ENCODE data around the gene SLC9A5.

Gene SLC9A5

DNA sequence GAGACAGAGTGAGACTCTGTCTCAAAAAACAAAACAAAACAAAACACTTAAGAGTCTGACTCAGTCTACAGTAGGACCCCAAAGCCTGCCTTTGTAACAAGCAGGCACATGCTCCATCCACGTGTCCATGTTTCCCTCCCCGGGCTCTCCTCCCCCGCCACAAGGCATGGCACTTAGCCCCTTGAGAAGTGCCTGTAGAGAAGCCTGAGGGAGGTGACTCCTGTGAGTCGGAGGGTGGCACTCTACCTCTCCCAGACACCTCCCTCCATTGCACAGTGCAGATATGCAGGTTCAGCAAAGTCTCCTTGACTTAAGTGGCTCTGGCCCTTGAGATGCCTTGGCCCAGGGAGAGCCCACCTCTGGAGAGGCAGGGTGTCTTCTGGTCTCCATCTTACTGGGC, 8.3 kb upstream of the SLC9A5 start:
- DNase-seq (ENCODE audit: insufficient read length, low spot score) (no peak), FAIRE-seq (no peak)
- TF ChIP-seq POLR2A (IDR thresholded peaks at IDR 0.05; ENCODE audit: low read depth, low read length), result no peak

- DNase-seq (ENCODE audit: insufficient read length, low spot score), result peak; percentile 77
- no peak for FAIRE-seq
- 0 out of 2 replicates have a peak, but pooled peaks have one; percentile 21 for TF ChIP-seq POLR2A (IDR thresholded peaks at IDR 0.05; ENCODE audit: low read depth, low read length)
These were observed 7.5 kb upstream of the SLC9A5 start for GRCh38 chr16:67241008-67241900.

- FAIRE-seq, result no peak
- DNase-seq (ENCODE audit: insufficient read length, low spot score), result no peak
- no peak for TF ChIP-seq POLR2A (IDR thresholded peaks at IDR 0.05; ENCODE audit: low read depth, low read length)
These were observed 6.5 kb upstream of the SLC9A5 start for GRCh38 chr16:67242138-67242730.

DNA sequence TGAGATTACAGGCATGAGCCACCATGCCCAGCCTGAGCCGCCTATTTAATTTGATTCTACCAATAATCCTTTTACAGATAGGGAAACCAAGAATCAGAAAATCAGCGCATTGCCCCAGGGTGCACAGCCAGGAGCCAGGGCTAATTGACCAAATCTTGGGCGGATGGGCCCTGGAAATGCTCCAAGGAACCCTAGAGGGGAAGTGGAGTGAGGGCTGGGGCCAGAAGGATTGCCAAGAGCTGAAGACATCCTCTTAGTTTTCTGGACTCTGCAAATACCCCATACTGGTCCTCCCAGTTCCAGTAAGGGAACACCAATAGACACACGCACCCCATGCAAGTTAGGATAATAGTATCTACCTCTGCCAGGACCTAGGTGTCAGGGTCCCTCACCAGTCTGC, 5.3 kb upstream of the SLC9A5 start:
- FAIRE-seq, result no peak
- DNase-seq (ENCODE audit: insufficient read length, low spot score), result no peak
- TF ChIP-seq POLR2A (IDR thresholded peaks at IDR 0.05; ENCODE audit: low read depth, low read length), result no peak

DNA sequence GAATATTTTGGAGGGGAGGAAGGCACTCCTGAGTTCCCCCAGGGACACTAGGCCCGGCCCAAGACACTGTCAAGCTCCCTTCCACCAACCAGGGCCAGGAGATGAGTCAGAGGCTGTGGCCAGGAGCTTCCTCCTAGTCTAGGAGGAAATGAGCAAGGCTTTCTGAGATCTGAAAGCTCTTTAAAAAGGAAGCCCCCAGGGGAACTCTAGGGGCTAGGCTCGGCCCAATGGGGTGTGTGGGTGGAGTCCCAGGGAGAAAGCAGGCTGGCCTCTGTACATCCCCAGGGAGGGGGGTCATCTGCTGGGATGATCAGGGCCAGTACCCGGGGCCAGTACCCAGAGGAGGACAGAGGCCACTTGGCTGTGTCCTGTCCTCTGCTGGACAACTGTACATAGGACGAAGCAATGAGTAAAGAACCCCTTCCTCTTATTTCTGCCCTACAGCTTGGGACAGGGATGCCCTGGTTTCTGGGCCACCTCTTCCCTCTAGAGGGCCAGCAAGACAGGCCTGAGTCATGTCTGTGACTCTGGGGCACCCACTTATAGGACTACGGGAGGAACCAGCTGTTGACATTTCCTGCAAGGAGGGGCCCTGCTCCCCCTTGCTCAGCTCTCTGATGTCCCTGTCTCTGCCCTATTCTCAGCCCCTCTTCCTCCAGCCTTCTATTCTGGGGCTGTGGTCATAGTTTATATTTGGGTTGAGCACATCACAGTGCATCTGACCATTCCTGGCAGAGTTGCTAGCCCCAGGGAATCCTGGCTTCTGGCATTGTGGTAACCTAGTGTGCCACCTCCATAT, 4.2 kb upstream of the SLC9A5 start:
- FAIRE-seq, result no peak
- TF ChIP-seq POLR2A (IDR thresholded peaks at IDR 0.05; ENCODE audit: low read depth, low read length), result 0 out of 2 replicates have a peak, but pooled peaks have one; percentile 29
- peak; percentile 78 for DNase-seq (ENCODE audit: insufficient read length, low spot score)

DNA sequence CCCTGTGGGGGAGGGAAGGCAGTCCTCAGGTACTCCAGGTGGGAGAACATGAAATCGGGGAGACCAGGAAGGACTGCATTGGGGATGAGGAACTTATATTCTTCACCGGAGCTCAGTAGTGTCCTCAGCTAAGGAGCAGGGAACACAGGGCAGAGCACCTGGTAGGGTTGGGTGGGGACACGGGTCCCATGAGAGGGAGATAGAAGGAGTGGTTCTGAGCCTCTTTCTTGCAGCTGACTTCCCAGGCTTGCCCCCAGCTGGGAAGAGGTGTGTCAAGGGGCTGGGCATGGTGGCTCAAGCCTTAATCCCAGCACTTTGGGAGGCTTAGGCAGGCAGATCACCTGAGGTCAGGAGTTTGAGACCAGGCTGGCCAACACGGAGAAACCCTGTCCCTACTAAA, 3.6 kb upstream of the SLC9A5 start:
- no peak for TF ChIP-seq POLR2A (IDR thresholded peaks at IDR 0.05; ENCODE audit: low read depth, low read length)
- DNase-seq (ENCODE audit: insufficient read length, low spot score) (no peak), FAIRE-seq (no peak)

DNA sequence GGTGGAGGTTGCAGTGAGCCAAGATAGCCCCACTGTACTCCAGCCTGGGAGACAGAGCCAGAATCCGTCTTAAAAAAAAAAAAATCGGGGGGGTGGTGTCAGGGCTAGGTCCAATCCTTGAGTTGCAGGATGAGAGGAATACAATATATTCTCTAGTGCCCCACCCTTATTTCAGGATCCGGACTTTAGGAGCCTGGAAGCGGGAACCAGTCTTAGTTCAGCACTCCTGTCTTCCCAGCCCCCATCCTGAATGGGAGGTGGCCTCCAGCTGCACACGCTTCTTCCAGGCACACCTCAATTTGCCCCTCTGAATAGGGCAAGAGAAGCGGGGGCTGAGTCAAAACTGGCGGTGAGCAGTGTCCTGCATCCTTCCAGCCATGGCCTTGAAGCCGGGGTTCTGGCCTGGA, 3.1 kb upstream of the SLC9A5 start:
- no peak for DNase-seq (ENCODE audit: insufficient read length, low spot score)
- no peak for FAIRE-seq
- TF ChIP-seq POLR2A (IDR thresholded peaks at IDR 0.05; ENCODE audit: low read depth, low read length), result no peak

DNA sequence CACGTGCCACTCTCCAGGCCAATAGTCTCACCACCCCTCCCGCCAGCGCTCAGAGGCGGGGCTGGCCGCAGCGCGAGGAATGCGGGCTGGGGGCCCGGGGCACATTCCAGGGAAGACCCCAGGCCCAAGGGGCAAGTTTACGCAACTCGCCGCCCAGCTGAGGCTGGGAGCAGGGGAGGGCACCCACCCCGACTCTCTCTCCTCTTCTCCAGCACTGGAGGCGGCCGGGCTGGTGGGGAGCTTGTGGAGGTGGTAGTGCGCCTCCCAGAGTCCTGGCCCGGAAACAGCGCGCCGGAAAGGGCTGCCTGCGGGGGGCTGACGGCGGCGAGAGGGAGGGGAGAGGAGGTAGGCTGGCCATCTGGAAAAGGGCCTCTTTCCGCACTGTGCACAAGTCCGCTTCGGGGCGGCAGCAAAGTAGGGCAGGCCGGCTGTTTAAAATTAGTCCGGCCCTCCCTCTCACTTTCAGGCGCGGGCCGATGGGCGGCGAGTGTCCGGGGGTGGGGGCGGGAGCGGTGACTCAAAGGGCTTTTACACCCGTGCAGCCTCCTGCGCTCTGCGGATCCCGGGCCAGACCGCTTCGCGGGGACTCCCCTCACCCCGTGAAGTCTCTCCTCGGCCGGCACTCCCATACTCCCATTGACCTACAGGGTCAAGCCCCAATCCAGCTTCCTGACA, 2.6 kb upstream of the SLC9A5 start:
- DNase-seq (ENCODE audit: insufficient read length, low spot score), result no peak
- no peak for FAIRE-seq
- TF ChIP-seq POLR2A (IDR thresholded peaks at IDR 0.05; ENCODE audit: low read depth, low read length), result 0 out of 2 replicates have a peak, but pooled peaks have one; percentile 2

GRCh38 chr16:67246756-67247191, 2.0 kb upstream of the SLC9A5 start:
- FAIRE-seq (no peak), DNase-seq (ENCODE audit: insufficient read length, low spot score) (no peak)
- TF ChIP-seq POLR2A (IDR thresholded peaks at IDR 0.05; ENCODE audit: low read depth, low read length), result no peak

DNA sequence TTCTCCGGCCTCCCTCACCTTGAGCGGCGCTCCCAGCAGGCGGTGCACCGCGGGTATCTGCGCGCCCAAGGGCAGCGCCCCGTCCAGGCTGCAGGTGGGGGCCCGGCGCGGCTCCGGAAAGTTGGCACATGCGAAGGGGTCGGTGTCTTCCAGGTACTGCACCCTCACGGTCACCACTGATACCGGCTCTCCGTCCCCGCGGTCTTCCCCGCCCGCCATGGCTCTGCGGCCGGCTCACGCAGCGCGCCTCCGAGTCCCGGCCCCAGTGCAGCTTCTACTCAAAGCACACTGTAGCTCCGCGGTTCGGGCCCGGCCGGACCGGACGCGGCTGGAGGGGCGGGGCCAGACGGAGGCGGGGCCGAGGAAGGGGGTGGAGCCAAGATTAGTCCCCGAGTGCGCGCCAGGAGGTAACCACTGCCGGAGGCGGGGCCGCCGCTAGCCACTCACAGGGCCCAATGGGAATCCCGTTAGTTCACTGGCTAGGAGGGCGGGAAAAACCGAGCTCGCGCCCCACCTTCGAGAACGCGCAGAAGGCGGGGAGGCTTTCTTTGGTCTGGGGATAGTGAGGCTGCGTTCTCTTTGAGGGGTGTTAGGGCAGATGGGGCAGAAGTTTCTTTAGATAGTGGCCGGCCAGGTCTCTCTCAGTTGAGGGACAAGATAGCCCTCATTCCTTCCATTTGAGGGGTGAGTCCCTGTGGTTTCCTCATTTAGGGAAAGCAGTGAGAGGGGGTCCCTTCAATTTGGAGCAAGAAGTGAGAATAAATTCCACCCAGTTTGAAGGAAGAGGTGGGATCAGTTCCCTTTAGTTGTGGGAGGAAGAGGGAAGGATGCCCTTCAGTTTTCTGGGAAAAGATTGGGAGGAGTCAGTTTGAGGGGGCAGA, 1.3 kb upstream of the SLC9A5 start, which contains the start of gene FHOD1:
Gene FHOD1 (minus strand): TSS at position 290 of the 881 bp plus-strand sequence. CDS start 71 bp downstream, at position 219.
- no peak for FAIRE-seq

DNA sequence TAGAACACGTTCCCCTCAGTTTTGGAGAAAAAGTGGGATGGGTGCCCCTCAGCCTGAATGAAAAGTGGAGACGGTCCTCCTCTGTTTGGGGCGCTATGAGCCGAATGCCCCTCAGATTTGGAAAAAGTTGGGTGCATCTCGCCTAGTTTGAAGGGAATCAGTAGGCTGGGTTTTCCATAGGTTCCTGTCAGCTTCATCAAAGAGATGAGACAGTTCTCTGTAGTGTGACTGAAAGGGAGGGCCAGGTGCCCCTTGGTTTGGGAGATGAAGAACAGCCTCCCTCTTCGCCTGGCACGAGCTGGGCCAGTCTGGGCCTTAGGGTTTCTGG, 742 bp upstream of the SLC9A5 start:
- no peak for FAIRE-seq

More for the DNA sequence above, 1.3 kb upstream of the SLC9A5 start, which contains the start of gene FHOD1:
- TF ChIP-seq POLR2A (IDR thresholded peaks at IDR 0.05; ENCODE audit: low read depth, low read length), result peak; percentile 68
- DNase-seq (ENCODE audit: insufficient read length, low spot score), result peak; percentile 91

DNA sequence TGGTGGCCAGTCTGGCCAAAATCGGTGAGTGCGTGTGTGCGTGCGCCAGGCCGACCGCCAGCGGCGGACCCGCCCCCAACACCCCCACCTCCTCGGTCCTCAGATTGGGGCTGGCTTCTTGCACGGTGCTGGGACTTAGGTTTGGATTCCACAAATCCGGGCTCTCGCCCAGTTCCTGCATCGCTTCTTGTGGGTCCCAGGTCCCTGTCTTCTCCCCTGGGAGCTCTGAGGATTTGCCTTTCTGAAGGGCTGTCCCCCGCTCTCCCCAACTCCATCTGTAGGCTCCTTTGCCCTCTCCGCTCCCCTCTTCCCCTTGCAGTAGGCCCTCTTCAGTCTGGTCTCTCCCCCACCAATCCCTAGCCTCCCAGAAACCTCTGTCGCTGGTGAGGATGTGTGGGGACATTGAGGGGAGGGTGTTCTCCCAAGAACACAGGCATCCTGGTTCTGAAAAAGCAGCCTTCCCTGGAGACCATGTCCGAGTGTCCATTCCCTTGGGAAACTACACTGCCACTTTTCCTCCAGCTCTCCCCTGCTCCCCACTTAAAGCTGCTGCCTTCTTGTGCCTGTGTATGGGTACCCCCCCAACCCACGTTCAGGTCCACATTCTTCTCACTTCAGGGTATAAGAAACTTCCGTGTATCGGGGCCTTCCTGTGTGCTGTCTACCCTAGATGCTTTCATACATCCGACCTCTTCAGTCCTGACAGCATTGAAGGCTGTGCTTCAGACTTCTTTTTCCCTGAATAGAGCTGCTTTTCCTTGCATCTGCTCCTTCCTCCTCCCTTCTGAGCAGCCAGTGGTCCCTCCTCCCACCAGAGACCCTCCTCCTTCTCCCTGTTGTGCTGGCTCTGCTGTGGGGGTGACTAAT, 632 bp downstream of the SLC9A5 start:
- TF ChIP-seq POLR2A (IDR thresholded peaks at IDR 0.05; ENCODE audit: low read depth, low read length), result no peak
- no peak for DNase-seq (ENCODE audit: insufficient read length, low spot score)
- FAIRE-seq, result no peak

More for the DNA sequence above, 742 bp upstream of the SLC9A5 start:
- TF ChIP-seq POLR2A (IDR thresholded peaks at IDR 0.05; ENCODE audit: low read depth, low read length), result no peak
- no peak for DNase-seq (ENCODE audit: insufficient read length, low spot score)
